ENCODE data around the gene ISYNA1. TPM values are rescaled to one million over a fixed set of nuclear protein-coding genes. Genes with fewer than 3 reads are reported as not detected.
A peak's percentile ranks its signal among the peaks of the same experiment; 100 is the strongest.

Gene ISYNA1
- total and polyA plus RNA-seq, 2 of the 13 experiments (the other 11 are each of a cell fraction or from before 2014, with no cell fraction given) = 29.6 to 48.5 TPM

DNA sequence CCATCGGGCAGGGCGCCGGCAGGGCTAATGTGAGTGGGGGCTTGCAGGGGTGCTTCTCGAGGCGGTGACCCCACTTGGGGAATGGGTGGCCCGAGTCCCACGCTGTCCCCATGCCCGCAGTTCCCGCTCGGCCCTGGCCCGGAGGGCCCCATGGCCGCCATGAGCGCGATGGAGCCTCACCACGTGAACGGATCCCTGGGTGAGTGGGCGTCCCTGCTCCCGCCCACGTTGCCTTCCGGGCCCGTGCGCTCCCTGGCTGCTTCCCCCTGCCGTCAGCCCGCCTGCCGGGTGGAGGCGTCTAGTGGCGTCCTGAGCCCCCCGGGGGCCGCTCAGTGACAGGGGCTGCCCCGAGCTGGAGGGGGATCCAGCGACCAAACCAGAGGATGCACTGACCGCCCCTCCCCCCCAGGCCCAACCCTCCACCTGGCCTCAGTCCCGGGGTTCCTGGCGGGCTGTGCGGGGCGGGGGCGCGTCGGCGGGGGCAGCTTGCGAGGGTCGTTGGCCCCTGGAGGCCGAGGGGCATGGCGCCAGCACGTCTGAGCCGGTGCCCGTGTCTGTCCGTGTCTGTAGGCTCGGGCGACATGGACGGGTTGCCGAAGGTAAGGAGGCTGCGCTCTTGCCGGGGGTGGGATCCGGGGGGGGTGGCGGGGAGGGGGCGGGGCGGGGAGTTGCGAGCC is 4.8 kb downstream of the ISYNA1 start:
- DNase-seq (ENCODE audit: low spot score) = no peak
- no peak overlapping the region for H2AFZ ChIP-seq (ENCODE audit: low read length)
- H4K20me1 ChIP-seq (ENCODE audit: insufficient read depth, low read length) = no peaks in the 10 kb centered on the region
- H3K9ac ChIP-seq (ENCODE audit: insufficient read depth, low read depth, low read length) = no peak overlapping the region
- ChIA-PET POLR2A (no interaction called here), CTCF (ENCODE audit: low intra/inter-chr PET ratio, low total read pairs) (no interaction called here)
- no peak overlapping the region for H3K27ac ChIP-seq (ENCODE audit: extremely low read length, insufficient read depth, low read length)
- H3K4me1 ChIP-seq (ENCODE audit: insufficient read depth, low read length) = peaks cover 1% of the 10 kb centered on the region; the same call in 1 of the 2 replicates
- BruUV-seq (replicated peaks) = no TSS peak
- no peak overlapping the region for H3K4me3 ChIP-seq (replicated peaks in 1 of 3; ENCODE audit: insufficient read depth in 1 of 3, low read depth in 2 of 3, low read length in 3 of 3)
- no peaks in the 10 kb centered on the region for H3K79me2 ChIP-seq (ENCODE audit: insufficient read depth, low read length)
- in situ Hi-C loops (cut with HindIII; ENCODE audit: extremely low pct_ligation_motif_present, low pct_unique_long_range_greater_than_20kb) (no loop called here), intact Hi-C loops (cut with micrococcal nuclease; ENCODE audit: unreplicated experiment) (no loop called here)
- 96% methylated on average over 34 of the region's 59 CpGs for WGBS (ENCODE audit: low lambda C conversion rate)
- H3K36me3 ChIP-seq (replicated peaks in 1 of 2; ENCODE audit: control insufficient read depth in 1 of 2, insufficient read depth in 2 of 2, low read length in 2 of 2) = peaks cover 1 to 3% of the 10 kb centered on the region in 2 experiments; a peak in 1 of 5 replicates
- no peak for ATAC-seq
- H3K4me2 ChIP-seq (ENCODE audit: low read depth, low read length) = no peak overlapping the region
- H3K27me3 ChIP-seq (ENCODE audit: control insufficient read depth in 1 of 2, insufficient read depth in 2 of 2, low read length in 2 of 2) = no peaks in the 10 kb centered on the region
- no peak for FAIRE-seq
- TF ChIP-seq AGO2 (optimal IDR thresholded peaks at IDR 0.05; ENCODE audit: low read depth, low read length) (peak; percentile 93), ZNF589 (CRISPR knock-in tag; conservative IDR thresholded peaks at IDR 0.05) (no peak), AGO1 (IDR thresholded peaks at IDR 0.05; ENCODE audit: low read depth, low read length, poor library complexity, severe bottlenecking) (peak; percentile 83), U2AF1 (optimal IDR thresholded peaks at IDR 0.05; ENCODE audit: low read depth, low read length) (peak; percentile 50), RBFOX2 (IDR thresholded peaks at IDR 0.05; ENCODE audit: low read depth, low read length) (peak; percentile 32; the same call in 1 of the 2 replicates)
- H3K9me3 ChIP-seq (ENCODE audit: low read length) = no peaks in the 10 kb centered on the region

DNA sequence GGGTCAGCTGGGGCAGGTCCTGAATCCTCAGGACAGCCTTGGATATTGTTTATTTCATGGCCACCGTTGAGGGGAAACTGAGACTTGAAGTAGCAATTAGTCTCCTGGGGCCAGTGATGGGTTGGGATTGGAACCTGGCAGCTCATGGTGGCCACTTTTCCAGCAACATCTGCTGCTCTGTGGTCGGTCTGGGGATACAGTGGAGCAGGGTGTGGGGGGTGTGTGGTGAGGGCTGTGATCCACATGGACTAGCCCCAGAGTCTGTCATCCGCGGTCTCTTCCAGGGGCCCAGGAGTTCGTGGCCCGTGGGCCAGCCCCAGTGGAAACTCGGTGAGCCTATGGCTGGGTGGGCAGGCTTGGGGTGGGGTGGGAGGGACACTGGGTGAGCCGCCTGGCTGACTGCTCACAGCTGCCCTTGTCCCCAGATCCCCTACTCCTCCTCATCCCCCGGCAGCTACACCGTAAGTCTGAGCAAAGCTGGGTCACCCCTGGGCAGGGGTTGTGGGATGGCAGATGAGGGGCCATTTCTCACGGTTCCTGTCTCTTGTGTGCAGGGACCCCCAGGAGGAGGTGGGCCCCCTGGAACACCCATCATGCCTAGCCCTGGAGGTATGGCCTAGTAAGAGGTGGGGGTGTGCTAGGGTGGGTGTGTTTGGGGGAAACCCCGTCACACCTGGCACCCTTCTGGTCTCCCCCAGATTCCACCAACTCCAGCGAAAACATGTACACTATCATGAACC is 5.5 kb downstream of the ISYNA1 start:
- ChIA-PET POLR2A (no interaction called here), CTCF (ENCODE audit: low intra/inter-chr PET ratio, low total read pairs) (no interaction called here)
- TF ChIP-seq, protein P1, sequence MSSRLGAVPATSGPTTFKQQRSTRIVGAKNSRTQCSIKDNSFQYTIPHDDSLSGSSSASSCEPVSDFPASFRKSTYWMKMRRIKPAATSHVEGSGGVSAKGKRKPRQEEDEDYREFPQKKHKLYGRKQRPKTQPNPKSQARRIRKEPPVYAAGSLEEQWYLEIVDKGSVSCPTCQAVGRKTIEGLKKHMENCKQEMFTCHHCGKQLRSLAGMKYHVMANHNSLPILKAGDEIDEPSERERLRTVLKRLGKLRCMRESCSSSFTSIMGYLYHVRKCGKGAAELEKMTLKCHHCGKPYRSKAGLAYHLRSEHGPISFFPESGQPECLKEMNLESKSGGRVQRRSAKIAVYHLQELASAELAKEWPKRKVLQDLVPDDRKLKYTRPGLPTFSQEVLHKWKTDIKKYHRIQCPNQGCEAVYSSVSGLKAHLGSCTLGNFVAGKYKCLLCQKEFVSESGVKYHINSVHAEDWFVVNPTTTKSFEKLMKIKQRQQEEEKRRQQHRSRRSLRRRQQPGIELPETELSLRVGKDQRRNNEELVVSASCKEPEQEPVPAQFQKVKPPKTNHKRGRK (CRISPR knock-in tag; IDR thresholded peaks at IDR 0.05) = no peak
- TF ChIP-seq ZNF432 (CRISPR knock-in tag; IDR thresholded peaks at IDR 0.05; ENCODE audit: borderline replicate concordance) (no peak), ZSCAN9 (CRISPR knock-in tag; IDR thresholded peaks at IDR 0.05; ENCODE audit: borderline replicate concordance) (no peak), SCMH1 (CRISPR knock-in tag; IDR thresholded peaks at IDR 0.05; ENCODE audit: borderline replicate concordance) (no peak), ZNF451 (CRISPR knock-in tag; IDR thresholded peaks at IDR 0.05) (no peak), ETV5 (CRISPR knock-in tag; IDR thresholded peaks at IDR 0.05; ENCODE audit: borderline replicate concordance) (no peak)
- TF ChIP-seq, protein P2, sequence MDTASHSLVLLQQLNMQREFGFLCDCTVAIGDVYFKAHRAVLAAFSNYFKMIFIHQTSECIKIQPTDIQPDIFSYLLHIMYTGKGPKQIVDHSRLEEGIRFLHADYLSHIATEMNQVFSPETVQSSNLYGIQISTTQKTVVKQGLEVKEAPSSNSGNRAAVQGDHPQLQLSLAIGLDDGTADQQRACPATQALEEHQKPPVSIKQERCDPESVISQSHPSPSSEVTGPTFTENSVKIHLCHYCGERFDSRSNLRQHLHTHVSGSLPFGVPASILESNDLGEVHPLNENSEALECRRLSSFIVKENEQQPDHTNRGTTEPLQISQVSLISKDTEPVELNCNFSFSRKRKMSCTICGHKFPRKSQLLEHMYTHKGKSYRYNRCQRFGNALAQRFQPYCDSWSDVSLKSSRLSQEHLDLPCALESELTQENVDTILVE (CRISPR knock-in tag; IDR thresholded peaks at IDR 0.05) = no peak
- TF ChIP-seq, protein P3, sequence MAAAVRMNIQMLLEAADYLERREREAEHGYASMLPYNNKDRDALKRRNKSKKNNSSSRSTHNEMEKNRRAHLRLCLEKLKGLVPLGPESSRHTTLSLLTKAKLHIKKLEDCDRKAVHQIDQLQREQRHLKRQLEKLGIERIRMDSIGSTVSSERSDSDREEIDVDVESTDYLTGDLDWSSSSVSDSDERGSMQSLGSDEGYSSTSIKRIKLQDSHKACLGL (CRISPR knock-in tag; IDR thresholded peaks at IDR 0.05) = no peak
- Histone ChIP-seq H3K79me2 (ENCODE audit: insufficient read depth, low read length) (no peaks in the 10 kb centered on the region), H3K4me1 (ENCODE audit: insufficient read depth, low read length) (no peaks in the 10 kb centered on the region), H3K4me2 (ENCODE audit: low read depth, low read length) (no peak overlapping the region), H3K4me3 (replicated peaks in 1 of 3; ENCODE audit: insufficient read depth in 1 of 3, low read depth in 2 of 3, low read length in 3 of 3) (no peak overlapping the region), H3K9me3 (ENCODE audit: low read length) (no peaks in the 10 kb centered on the region), H3K27me3 (ENCODE audit: control insufficient read depth in 1 of 2, insufficient read depth in 2 of 2, low read length in 2 of 2) (no peaks in the 10 kb centered on the region), H4K20me1 (ENCODE audit: insufficient read depth, low read length) (no peaks in the 10 kb centered on the region), H2AFZ (ENCODE audit: low read length) (no peak overlapping the region), H3K9ac (ENCODE audit: insufficient read depth, low read depth, low read length) (no peak overlapping the region), H3K36me3 (replicated peaks in 1 of 2; ENCODE audit: control insufficient read depth in 1 of 2, insufficient read depth in 2 of 2, low read length in 2 of 2) (peaks cover 1 to 3% of the 10 kb centered on the region in 2 experiments; a peak in 2 of 5 replicates), H3K27ac (ENCODE audit: extremely low read length, insufficient read depth, low read length) (no peak overlapping the region)
- in situ Hi-C loops (cut with HindIII; ENCODE audit: extremely low pct_ligation_motif_present, low pct_unique_long_range_greater_than_20kb) = no loop called here
- FAIRE-seq (no peak), ATAC-seq (no peak), DNase-seq (ENCODE audit: low spot score) (no peak)
- intact Hi-C loops (cut with micrococcal nuclease; ENCODE audit: unreplicated experiment) = no loop called here
- WGBS (ENCODE audit: low lambda C conversion rate) = 98% methylated on average over 10 of the region's 13 CpGs
- no TSS peak for BruUV-seq (replicated peaks)
